HepG2 (cell line): ENCODE measurements around the gene HMG20B. TPM values are rescaled to one million over a fixed set of nuclear protein-coding genes. Genes with fewer than 3 reads are reported as not detected.

Experiments used
- CBFB ChIP-seq: sonication (generic); formaldehyde crosslinking; IDR thresholded peaks from 2 replicates; pipeline ENCODE4 v1.4.0; 2020; ENCODE audit warnings: missing genetic modification reagents
- DNMT3B ChIP-seq: conservative IDR thresholded peaks from 2 replicates; pipeline ENCODE4 v1.6.1; 2016; ENCODE audit warnings: missing biosample characterization, control low read depth
- ESRRA ChIP-seq: sonication (generic); formaldehyde crosslinking; IDR thresholded peaks from 2 replicates; pipeline ENCODE4 v1.5.1; 2020; ENCODE audit warnings: mild to moderate bottlenecking, low read depth, missing genetic modification reagents
- GATAD1 ChIP-seq: IDR thresholded peaks from 2 replicates; pipeline ENCODE4 v1.6.1; 2016; ENCODE audit warnings: missing genetic modification reagents, missing compliant biosample characterization
- IKZF4 ChIP-seq: sonication (generic); formaldehyde crosslinking; IDR thresholded peaks from 2 replicates; pipeline ENCODE4 v1.5.1; 2020; ENCODE audit warnings: borderline replicate concordance, mild to moderate bottlenecking, low read depth, missing genetic modification reagents; ENCODE audit errors: not compliant biosample characterization
- KDM5A ChIP-seq: fragments of 200-600 bp; sonication (generic); IDR thresholded peaks from 2 replicates; pipeline ENCODE4 v1.7.0; 2018; ENCODE audit warnings: antibody characterized with exemption, mild to moderate bottlenecking, low read length, borderline replicate concordance
- KLF16 ChIP-seq, 2 experiments: sonication (generic) in 1 of 2; formaldehyde crosslinking in 1 of 2; IDR thresholded peaks; 2 replicates each; pipeline versions ENCODE4 v1.6.1 to v1.8.0; 2016 to 2023; ENCODE audit warnings: missing genetic modification reagents in 2 of 2, missing compliant biosample characterization in 1 of 2
- ZNF510 ChIP-seq: sonication (generic); formaldehyde crosslinking; IDR thresholded peaks from 2 replicates; pipeline ENCODE4 v1.4.0; 2020; ENCODE audit warnings: low read depth, mild to moderate bottlenecking, missing genetic modification reagents
- ZNF546 ChIP-seq: sonication (generic); formaldehyde crosslinking; conservative IDR thresholded peaks from 2 replicates; pipeline ENCODE4 v1.8.1; 2023; ENCODE audit warnings: mild to moderate bottlenecking, missing genetic modification reagents
- ZNF816 ChIP-seq: sonication (generic); formaldehyde crosslinking; IDR thresholded peaks from 2 replicates; pipeline ENCODE4 v1.8.0; 2022; ENCODE audit warnings: missing genetic modification reagents, mild to moderate bottlenecking, borderline replicate concordance
- polyA plus RNA-seq, 8 experiments: library from polyadenylated mRNA; depleted of rRNA in 3 of 8; stranded (reverse) in 7 of 8; unstranded in 1 of 8; fragments of >200 nt; fragmentation: Illumina TruSeq in 4 of 8; extraction: Trizol in 4 of 8; gene quantifications; 2 replicates each; pipeline versions ENCODE4 v1.2.1 to v1.2.3, GENCODE V29; 2011 to 2016; ENCODE audit warnings: low read depth in 4 of 8, missing spikeins in 1 of 8, mixed read lengths in 1 of 8; ENCODE audit not compliant: insufficient read depth in 1 of 8
- total RNA-seq, 5 experiments: library from RNA; depleted of rRNA; stranded (reverse); fragments of >200 nt; fragmentation: Illumina TruSeq; extraction: Trizol; gene quantifications; 2 replicates each; pipeline ENCODE4 v1.2.3, GENCODE V29; 2016; ENCODE audit warnings: low read depth in 1 of 5
- TF ChIP-seq, protein P1 (sequence below): IDR thresholded peaks from 2 replicates; pipeline ENCODE4 v1.6.1; 2016; ENCODE audit warnings: mild to moderate bottlenecking
- TF ChIP-seq, protein P2 (sequence below), 2 experiments: sonication (generic) in 1 of 2; formaldehyde crosslinking in 1 of 2; IDR thresholded peaks; 2 replicates each; pipeline versions ENCODE4 v1.4.0 to v1.6.1; 2018 to 2020; ENCODE audit warnings: missing genetic modification reagents in 2 of 2, borderline replicate concordance in 1 of 2, low read depth in 1 of 2, mild to moderate bottlenecking in 1 of 2, missing biosample characterization in 1 of 2
- TF ChIP-seq, protein P3 (sequence below), 2 experiments: sonication (generic) in 1 of 2; formaldehyde crosslinking in 1 of 2; IDR thresholded peaks; 2 replicates each; pipeline versions ENCODE4 v1.5.1 to v1.6.1; 2011 to 2020; ENCODE audit warnings: borderline replicate concordance in 1 of 2, low read depth in 1 of 2, low read length in 1 of 2, mild to moderate bottlenecking in 1 of 2, missing genetic modification reagents in 1 of 2, moderate library complexity in 1 of 2
- TF ChIP-seq, protein P4 (sequence below): sonication (generic); formaldehyde crosslinking; IDR thresholded peaks from 2 replicates; pipeline ENCODE4 v1.8.1; 2023; ENCODE audit warnings: mild to moderate bottlenecking, missing genetic modification reagents, borderline replicate concordance
- TF ChIP-seq, protein P5 (sequence below): sonication (generic); formaldehyde crosslinking; IDR thresholded peaks from 2 replicates; pipeline ENCODE4 v1.4.0; 2020; ENCODE audit warnings: mild to moderate bottlenecking, missing genetic modification reagents
- TF ChIP-seq, protein P6 (sequence below): IDR thresholded peaks from 2 replicates; pipeline ENCODE4 v1.6.1; 2016; ENCODE audit warnings: low read depth, control low read depth

Gene HMG20B
- total and polyA plus RNA-seq, 2 of the 13 experiments (the other 11 are each of a cell fraction or from before 2014, with no cell fraction given) = 23.9 to 29.2 TPM

DNA sequence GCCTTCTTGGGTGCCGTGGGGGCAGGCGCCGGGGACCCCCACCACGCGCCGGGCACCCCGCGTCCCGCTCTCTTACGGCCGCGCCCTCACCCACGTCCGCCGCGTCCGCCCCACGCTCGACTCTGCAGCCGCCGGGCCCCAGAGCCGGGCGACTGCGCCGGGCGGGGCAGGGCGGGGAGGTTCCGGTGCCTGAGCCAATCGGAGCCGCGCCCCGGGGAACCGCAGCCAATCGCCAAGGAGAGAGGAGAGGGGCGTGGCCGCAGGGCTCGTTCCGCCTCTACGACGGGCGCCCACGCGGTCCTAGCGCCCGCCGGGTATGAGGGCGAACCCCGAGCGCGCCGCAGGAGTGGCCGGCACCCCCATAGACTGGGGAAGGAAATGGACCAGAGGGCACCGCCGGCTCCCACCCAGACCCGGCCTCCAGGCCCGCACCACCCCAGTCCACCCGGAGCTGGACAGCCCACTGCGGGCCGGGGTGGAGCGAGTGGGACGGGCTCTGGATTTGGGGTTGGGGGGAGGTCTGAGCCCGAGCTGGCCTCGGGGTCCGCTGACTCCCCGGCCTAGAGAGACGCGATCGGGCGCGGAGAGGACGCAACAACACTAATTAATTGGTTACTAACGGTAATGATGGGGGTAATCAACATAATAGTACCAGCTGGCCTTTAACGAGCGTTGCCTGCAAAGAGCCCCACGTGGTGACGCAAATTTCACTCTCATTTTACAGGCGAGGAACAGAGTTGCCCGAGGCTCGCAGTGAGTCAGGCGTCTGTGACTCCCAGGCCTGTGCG is 15.1 kb upstream of the HMG20B start, which contains the start of gene MFSD12 (continued):
- TF ChIP-seq, protein P1, sequence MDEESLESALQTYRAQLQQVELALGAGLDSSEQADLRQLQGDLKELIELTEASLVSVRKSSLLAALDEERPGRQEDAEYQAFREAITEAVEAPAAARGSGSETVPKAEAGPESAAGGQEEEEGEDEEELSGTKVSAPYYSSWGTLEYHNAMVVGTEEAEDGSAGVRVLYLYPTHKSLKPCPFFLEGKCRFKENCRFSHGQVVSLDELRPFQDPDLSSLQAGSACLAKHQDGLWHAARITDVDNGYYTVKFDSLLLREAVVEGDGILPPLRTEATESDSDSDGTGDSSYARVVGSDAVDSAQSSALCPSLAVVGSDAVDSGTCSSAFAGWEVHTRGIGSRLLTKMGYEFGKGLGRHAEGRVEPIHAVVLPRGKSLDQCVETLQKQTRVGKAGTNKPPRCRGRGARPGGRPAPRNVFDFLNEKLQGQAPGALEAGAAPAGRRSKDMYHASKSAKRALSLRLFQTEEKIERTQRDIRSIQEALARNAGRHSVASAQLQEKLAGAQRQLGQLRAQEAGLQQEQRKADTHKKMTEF = peak; percentile 61; the same call in 1 of the 2 replicates
- TF ChIP-seq, protein P2, sequence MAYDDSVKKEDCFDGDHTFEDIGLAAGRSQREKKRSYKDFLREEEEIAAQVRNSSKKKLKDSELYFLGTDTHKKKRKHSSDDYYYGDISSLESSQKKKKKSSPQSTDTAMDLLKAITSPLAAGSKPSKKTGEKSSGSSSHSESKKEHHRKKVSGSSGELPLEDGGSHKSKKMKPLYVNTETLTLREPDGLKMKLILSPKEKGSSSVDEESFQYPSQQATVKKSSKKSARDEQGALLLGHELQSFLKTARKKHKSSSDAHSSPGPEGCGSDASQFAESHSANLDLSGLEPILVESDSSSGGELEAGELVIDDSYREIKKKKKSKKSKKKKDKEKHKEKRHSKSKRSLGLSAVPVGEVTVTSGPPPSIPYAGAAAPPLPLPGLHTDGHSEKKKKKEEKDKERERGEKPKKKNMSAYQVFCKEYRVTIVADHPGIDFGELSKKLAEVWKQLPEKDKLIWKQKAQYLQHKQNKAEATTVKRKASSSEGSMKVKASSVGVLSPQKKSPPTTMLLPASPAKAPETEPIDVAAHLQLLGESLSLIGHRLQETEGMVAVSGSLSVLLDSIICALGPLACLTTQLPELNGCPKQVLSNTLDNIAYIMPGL (CRISPR knock-in tag; IDR thresholded peaks at IDR 0.05; ENCODE audit: borderline replicate concordance in 1 of 2, low read depth in 1 of 2) = peak in 1 of 2 experiments; percentile 26; a peak in 3 of 4 replicates
- TF ChIP-seq KDM5A (peak; percentile 26; the same call in 1 of the 2 replicates), ESRRA (CRISPR knock-in tag) (peak; percentile 48; the same call in 1 of the 2 replicates), ZNF816 (peak; percentile 29; the same call in 1 of the 2 replicates), ZNF546 (CRISPR knock-in tag) (peak; percentile 69; the same call in 1 of the 2 replicates), IKZF4 (peak; percentile 55), DNMT3B (peak; percentile 80; the same call in 1 of the 2 replicates), GATAD1 (peak; percentile 6; the same call in 1 of the 2 replicates), CBFB (CRISPR knock-in tag) (peak; percentile 32; the same call in 1 of the 2 replicates), KLF16 (CRISPR knock-in tag; IDR thresholded peaks at IDR 0.05) (peak in 1 of 2 experiments; percentile 61; a peak in 1 of 4 replicates), ZNF510 (no peak)
- TF ChIP-seq, protein P3, sequence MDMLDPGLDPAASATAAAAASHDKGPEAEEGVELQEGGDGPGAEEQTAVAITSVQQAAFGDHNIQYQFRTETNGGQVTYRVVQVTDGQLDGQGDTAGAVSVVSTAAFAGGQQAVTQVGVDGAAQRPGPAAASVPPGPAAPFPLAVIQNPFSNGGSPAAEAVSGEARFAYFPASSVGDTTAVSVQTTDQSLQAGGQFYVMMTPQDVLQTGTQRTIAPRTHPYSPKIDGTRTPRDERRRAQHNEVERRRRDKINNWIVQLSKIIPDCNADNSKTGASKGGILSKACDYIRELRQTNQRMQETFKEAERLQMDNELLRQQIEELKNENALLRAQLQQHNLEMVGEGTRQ (IDR thresholded peaks at IDR 0.05; ENCODE audit: low read depth, low read length) = peak; percentile 17; the same call in 1 of the 2 replicates
- TF ChIP-seq, protein P3 (CRISPR knock-in tag; IDR thresholded peaks at IDR 0.05; ENCODE audit: borderline replicate concordance) = no peak
- TF ChIP-seq, protein P4, sequence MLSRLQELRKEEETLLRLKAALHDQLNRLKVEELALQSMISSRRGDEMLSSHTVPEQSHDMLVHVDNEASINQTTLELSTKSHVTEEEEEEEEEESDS = no peak
- TF ChIP-seq, protein P5, sequence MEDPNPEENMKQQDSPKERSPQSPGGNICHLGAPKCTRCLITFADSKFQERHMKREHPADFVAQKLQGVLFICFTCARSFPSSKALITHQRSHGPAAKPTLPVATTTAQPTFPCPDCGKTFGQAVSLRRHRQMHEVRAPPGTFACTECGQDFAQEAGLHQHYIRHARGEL (CRISPR knock-in tag) = 0 out of 2 replicates have a peak, but pooled peaks have one; percentile 31
- TF ChIP-seq, protein P6, sequence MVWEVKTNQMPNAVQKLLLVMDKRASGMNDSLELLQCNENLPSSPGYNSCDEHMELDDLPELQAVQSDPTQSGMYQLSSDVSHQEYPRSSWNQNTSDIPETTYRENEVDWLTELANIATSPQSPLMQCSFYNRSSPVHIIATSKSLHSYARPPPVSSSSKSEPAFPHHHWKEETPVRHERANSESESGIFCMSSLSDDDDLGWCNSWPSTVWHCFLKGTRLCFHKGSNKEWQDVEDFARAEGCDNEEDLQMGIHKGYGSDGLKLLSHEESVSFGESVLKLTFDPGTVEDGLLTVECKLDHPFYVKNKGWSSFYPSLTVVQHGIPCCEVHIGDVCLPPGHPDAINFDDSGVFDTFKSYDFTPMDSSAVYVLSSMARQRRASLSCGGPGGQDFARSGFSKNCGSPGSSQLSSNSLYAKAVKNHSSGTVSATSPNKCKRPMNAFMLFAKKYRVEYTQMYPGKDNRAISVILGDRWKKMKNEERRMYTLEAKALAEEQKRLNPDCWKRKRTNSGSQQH (CRISPR knock-in tag) = peak; percentile 46; the same call in 1 of the 2 replicates
